ENCODE data around the gene SLC27A3.

Gene SLC27A3

GRCh38 chr1:153771261-153771660 is 3.9 kb upstream of the SLC27A3 start:
- peaks cover 63% of the 10 kb centered on the region for H3K36me3 ChIP-seq (ENCODE audit: control insufficient read depth, low read length)
- no peaks in the 10 kb centered on the region for H3K79me2 ChIP-seq (ENCODE audit: control insufficient read depth, low read length)
- H3K4me3 ChIP-seq (ENCODE audit: low read length): no peak overlapping the region
- H3K9me3 ChIP-seq (ENCODE audit: control insufficient read depth, insufficient read depth, low read length): no peaks in the 10 kb centered on the region
- H3F3A ChIP-seq (ENCODE audit: control insufficient read depth, insufficient read depth): peaks cover 15% of the 10 kb centered on the region
- no peaks in the 10 kb centered on the region for H4K20me1 ChIP-seq (ENCODE audit: control insufficient read depth, insufficient read depth, low read depth, low read length)
- H3K4me1 ChIP-seq (ENCODE audit: control insufficient read depth, low read length): peaks cover 32% of the 10 kb centered on the region
- H3K9me2 ChIP-seq (replicated peaks; ENCODE audit: control insufficient read depth, low read length): no peaks in the 10 kb centered on the region
- TF ChIP-seq EZH2phosphoT487 (IDR thresholded peaks at IDR 0.05; ENCODE audit: borderline replicate concordance, low read length): no peak
- TF ChIP-seq, protein P1, sequence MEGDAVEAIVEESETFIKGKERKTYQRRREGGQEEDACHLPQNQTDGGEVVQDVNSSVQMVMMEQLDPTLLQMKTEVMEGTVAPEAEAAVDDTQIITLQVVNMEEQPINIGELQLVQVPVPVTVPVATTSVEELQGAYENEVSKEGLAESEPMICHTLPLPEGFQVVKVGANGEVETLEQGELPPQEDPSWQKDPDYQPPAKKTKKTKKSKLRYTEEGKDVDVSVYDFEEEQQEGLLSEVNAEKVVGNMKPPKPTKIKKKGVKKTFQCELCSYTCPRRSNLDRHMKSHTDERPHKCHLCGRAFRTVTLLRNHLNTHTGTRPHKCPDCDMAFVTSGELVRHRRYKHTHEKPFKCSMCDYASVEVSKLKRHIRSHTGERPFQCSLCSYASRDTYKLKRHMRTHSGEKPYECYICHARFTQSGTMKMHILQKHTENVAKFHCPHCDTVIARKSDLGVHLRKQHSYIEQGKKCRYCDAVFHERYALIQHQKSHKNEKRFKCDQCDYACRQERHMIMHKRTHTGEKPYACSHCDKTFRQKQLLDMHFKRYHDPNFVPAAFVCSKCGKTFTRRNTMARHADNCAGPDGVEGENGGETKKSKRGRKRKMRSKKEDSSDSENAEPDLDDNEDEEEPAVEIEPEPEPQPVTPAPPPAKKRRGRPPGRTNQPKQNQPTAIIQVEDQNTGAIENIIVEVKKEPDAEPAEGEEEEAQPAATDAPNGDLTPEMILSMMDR (IDR thresholded peaks at IDR 0.05; ENCODE audit: low read depth, low read length, poor library complexity, severe bottlenecking): no peak
- no peak overlapping the region for H3K27ac ChIP-seq (ENCODE audit: low read depth, low read length)
- no peak overlapping the region for H3K4me2 ChIP-seq (ENCODE audit: low read length)
- H3K27me3 ChIP-seq (ENCODE audit: control insufficient read depth, low read length): no peaks in the 10 kb centered on the region

DNA sequence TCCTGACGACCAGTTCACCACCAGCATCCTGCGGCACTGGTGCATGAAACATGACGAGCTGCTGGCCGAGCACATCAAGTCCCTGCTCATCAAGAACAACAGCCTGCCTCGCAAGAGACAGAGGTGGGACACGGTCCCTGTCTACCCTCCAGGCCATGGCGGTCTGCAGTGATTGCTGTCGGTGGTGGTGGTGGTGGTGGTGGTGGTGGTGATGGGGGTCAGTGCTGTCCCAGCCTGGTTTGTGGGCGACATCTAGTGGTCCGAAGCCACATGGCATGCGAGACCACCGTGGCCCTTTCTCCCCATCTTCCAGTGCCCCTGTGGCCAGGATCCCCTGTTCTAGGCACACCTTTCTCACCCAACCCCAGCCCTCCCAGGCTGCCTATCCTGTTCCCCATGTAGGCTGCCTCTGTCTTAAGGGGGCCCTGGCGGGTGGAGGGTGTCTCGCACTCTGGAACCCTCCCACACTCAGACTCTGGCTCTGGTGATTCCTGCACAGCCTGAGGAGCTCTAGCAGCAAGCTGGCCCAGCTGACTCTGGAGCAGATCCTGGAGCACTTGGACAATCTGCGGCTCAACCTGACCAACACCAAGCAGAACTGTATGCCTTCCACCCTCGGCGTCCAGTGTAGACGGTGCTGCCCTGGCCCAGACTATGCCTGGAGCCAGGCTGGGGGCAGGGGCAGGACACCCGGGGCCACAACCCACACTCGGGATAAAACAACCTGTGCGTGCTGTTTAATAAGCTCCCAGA is 3.2 kb upstream of the SLC27A3 start:
- Histone ChIP-seq H3K79me2 (ENCODE audit: control insufficient read depth, low read length) (no peaks in the 10 kb centered on the region), H3K36me3 (ENCODE audit: control insufficient read depth, low read length) (peaks cover 63% of the 10 kb centered on the region), H3F3A (ENCODE audit: control insufficient read depth, insufficient read depth) (peaks cover 15% of the 10 kb centered on the region), H3K27ac (ENCODE audit: low read depth, low read length) (no peak overlapping the region), H3K27me3 (ENCODE audit: control insufficient read depth, low read length) (no peaks in the 10 kb centered on the region), H4K20me1 (ENCODE audit: control insufficient read depth, insufficient read depth, low read depth, low read length) (no peaks in the 10 kb centered on the region), H3K9me2 (replicated peaks; ENCODE audit: control insufficient read depth, low read length) (no peaks in the 10 kb centered on the region), H3K4me2 (ENCODE audit: low read length) (no peak overlapping the region), H3K4me3 (ENCODE audit: low read length) (no peak overlapping the region), H3K4me1 (ENCODE audit: control insufficient read depth, low read length) (peaks cover 35% of the 10 kb centered on the region), H3K9me3 (ENCODE audit: control insufficient read depth, insufficient read depth, low read length) (no peaks in the 10 kb centered on the region)
- TF ChIP-seq EZH2phosphoT487 (IDR thresholded peaks at IDR 0.05; ENCODE audit: borderline replicate concordance, low read length): no peak
- TF ChIP-seq, protein P1 (IDR thresholded peaks at IDR 0.05; ENCODE audit: low read depth, low read length, poor library complexity, severe bottlenecking): peak; percentile 72

DNA sequence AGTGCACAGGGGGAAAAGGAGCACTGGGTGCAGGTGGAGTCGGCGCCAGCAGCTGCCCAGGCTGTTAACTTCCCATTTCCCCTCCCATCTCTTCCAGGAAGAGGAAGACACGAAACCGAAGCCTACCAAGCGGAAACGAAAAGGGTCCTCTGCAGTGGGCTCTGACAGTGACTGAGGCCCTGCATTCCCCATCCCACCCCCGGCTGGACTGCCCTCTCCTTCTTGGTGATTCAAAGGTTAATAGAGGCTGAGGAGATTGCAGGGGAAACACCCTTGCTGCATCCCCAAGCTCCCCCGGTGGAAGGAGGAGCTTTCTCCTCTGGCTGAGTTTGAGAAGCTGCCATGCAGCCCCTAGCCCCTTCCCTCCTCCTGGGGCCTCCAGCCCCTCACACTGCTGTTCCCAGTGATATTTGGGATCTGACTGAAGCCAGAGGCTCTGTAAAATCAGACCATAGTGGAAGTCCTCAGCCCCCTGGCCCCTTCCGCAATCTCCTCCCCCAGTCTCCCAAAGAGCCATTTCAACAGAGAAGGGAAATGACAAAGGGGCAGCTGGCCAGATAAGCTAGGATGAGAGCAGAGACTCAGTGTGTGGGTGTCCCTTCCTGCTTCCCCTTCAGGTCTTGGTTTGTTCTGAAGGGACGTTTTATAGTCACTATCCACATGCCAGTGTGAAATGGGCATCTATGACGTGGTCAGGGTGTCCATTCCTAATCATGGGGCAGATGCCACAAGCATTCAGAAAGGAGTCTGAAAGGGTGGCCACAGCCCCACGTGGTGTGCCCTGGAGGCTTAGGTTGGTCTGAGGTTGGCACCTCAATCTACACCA is 1.9 kb upstream of the SLC27A3 start:
- Histone ChIP-seq H3K27ac (ENCODE audit: low read depth, low read length) (no peak overlapping the region), H3K4me1 (ENCODE audit: control insufficient read depth, low read length) (peaks cover 35% of the 10 kb centered on the region), H3K9me2 (replicated peaks; ENCODE audit: control insufficient read depth, low read length) (no peaks in the 10 kb centered on the region), H3K4me3 (ENCODE audit: low read length) (no peak overlapping the region), H3K9me3 (ENCODE audit: control insufficient read depth, insufficient read depth, low read length) (no peaks in the 10 kb centered on the region), H3F3A (ENCODE audit: control insufficient read depth, insufficient read depth) (peaks cover 15% of the 10 kb centered on the region), H4K20me1 (ENCODE audit: control insufficient read depth, insufficient read depth, low read depth, low read length) (no peaks in the 10 kb centered on the region), H3K27me3 (ENCODE audit: control insufficient read depth, low read length) (no peaks in the 10 kb centered on the region), H3K79me2 (ENCODE audit: control insufficient read depth, low read length) (no peaks in the 10 kb centered on the region), H3K4me2 (ENCODE audit: low read length) (no peak overlapping the region), H3K36me3 (ENCODE audit: control insufficient read depth, low read length) (peaks cover 51% of the 10 kb centered on the region)
- TF ChIP-seq, protein P1 (IDR thresholded peaks at IDR 0.05; ENCODE audit: low read depth, low read length, poor library complexity, severe bottlenecking): no peak
- no peak for TF ChIP-seq EZH2phosphoT487 (IDR thresholded peaks at IDR 0.05; ENCODE audit: borderline replicate concordance, low read length)
